GM12878 (cell line): ENCODE measurements around the gene PCYOX1L. TPM values are rescaled to one million over a fixed set of nuclear protein-coding genes. Genes with fewer than 3 reads are reported as not detected.
A peak's percentile ranks its signal among the peaks of the same experiment; 100 is the strongest.

Experiments used
- ATF2 ChIP-seq: IDR thresholded peaks from 2 replicates; pipeline ENCODE4 v1.6.1; 2012; ENCODE audit warnings: low read length, inconsistent platforms
- ATF7 ChIP-seq: fragments of 450-650 bp; IDR thresholded peaks from 2 replicates; pipeline ENCODE4 v1.6.1; 2016; ENCODE audit warnings: low read depth, mild to moderate bottlenecking
- BACH1 ChIP-seq: fragments of 450-650 bp; IDR thresholded peaks from 2 replicates; pipeline ENCODE4 v1.6.1; 2017; ENCODE audit warnings: mild to moderate bottlenecking, borderline replicate concordance
- BHLHE40 ChIP-seq, 2 experiments: fragments of 450-650 bp in 1 of 2; IDR thresholded peaks; 2 replicates each; pipeline ENCODE4 v1.6.1; 2011 to 2017; ENCODE audit warnings: low read depth in 2 of 2, borderline replicate concordance in 1 of 2, improper control_type of control experiment in 1 of 2, low read length in 1 of 2, mild to moderate bottlenecking in 1 of 2
- CBX3 ChIP-seq: fragments of 200-600 bp; sonication (generic); IDR thresholded peaks from 2 replicates; pipeline ENCODE4 v1.6.1; 2016; ENCODE audit warnings: low read depth, borderline replicate concordance
- CHD2 ChIP-seq: IDR thresholded peaks from 2 replicates; pipeline ENCODE4 v1.6.1; 2011; ENCODE audit warnings: low read depth, low read length, improper control_type of control experiment, borderline replicate concordance
- EGR1 ChIP-seq, 2 experiments: IDR thresholded peaks; 1 replicate in 1 of 2; 2 replicates in 1 of 2; pipeline ENCODE4 v1.6.1; 2011 to 2012; ENCODE audit warnings: low read depth in 2 of 2, low read length in 2 of 2, borderline replicate concordance in 1 of 2, mild to moderate bottlenecking in 1 of 2, moderate library complexity in 1 of 2
- MAX ChIP-seq: IDR thresholded peaks from 2 replicates; pipeline ENCODE4 v1.6.1; 2012; ENCODE audit warnings: low read depth, low read length, improper control_type of control experiment
- MTA2 ChIP-seq: fragments of 450-650 bp; IDR thresholded peaks from 2 replicates; pipeline ENCODE4 v1.6.1; 2016; ENCODE audit warnings: low read depth, mild to moderate bottlenecking, moderate library complexity
- MTA3 ChIP-seq: IDR thresholded peaks from 2 replicates; pipeline ENCODE4 v1.6.1; 2012; ENCODE audit warnings: low read length, inconsistent platforms, borderline replicate concordance
- MYB ChIP-seq: fragments of 150-350 bp; IDR thresholded peaks from 2 replicates; pipeline ENCODE4 v1.6.1; 2014; ENCODE audit warnings: mild to moderate bottlenecking, low read depth, low read length, borderline replicate concordance
- PAX5 ChIP-seq: IDR thresholded peaks from 2 replicates; pipeline ENCODE4 v1.6.1; 2011; ENCODE audit warnings: low read depth, low read length, borderline replicate concordance
- PAX8 ChIP-seq: fragments of 450-650 bp; IDR thresholded peaks from 2 replicates; pipeline ENCODE4 v1.6.1; 2017; ENCODE audit warnings: mild to moderate bottlenecking, moderate library complexity
- PBX3 ChIP-seq: IDR thresholded peaks from 2 replicates; pipeline ENCODE4 v1.6.1; 2011; ENCODE audit warnings: mild to moderate bottlenecking, low read depth, low read length, moderate library complexity; ENCODE audit not compliant: insufficient replicate concordance
- POU2F2 ChIP-seq: IDR thresholded peaks from 3 replicates; pipeline ENCODE4 v1.6.1; 2011; ENCODE audit warnings: low read depth, mild to moderate bottlenecking, low read length, borderline replicate concordance
- RELB ChIP-seq: fragments of 450-650 bp; IDR thresholded peaks from 2 replicates; pipeline ENCODE4 v1.6.1; 2017; ENCODE audit warnings: low read depth, mild to moderate bottlenecking, moderate library complexity
- TCF3 ChIP-seq: IDR thresholded peaks from 2 replicates; pipeline ENCODE4 v1.6.1; 2012; ENCODE audit warnings: low read depth, mild to moderate bottlenecking, low read length, borderline replicate concordance; ENCODE audit not compliant: insufficient read depth
- TCF7 ChIP-seq: IDR thresholded peaks from 2 replicates; pipeline ENCODE4 v1.6.1; 2014; ENCODE audit warnings: antibody characterized with exemption, borderline replicate concordance
- USF1 ChIP-seq: IDR thresholded peaks from 2 replicates; pipeline ENCODE4 v1.6.1; 2011; ENCODE audit warnings: borderline replicate concordance, low read depth, mild to moderate bottlenecking, moderate library complexity, mixed read lengths, low read length; ENCODE audit not compliant: insufficient read depth; ENCODE audit errors: extremely low read length
- YBX1 ChIP-seq: fragments of 450-650 bp; IDR thresholded peaks from 2 replicates; pipeline ENCODE4 v1.6.1; 2016; ENCODE audit warnings: antibody characterized with exemption
- ZBTB4 ChIP-seq: fragments of 450-650 bp; formaldehyde crosslinking; IDR thresholded peaks from 2 replicates; pipeline ENCODE4 v1.4.0; 2022; ENCODE audit warnings: mild to moderate bottlenecking, moderate library complexity
- ZNF384 ChIP-seq: IDR thresholded peaks from 2 replicates; pipeline ENCODE4 v1.6.1; 2012; ENCODE audit warnings: low read depth, mild to moderate bottlenecking, low read length, improper control_type of control experiment, borderline replicate concordance
- polyA plus RNA-seq, 11 experiments: library from polyadenylated mRNA; depleted of rRNA in 4 of 11; unstranded in 6 of 11; stranded (reverse) in 5 of 11; fragments of >200 nt; fragmentation: Nextera tagmentation in 4 of 11; fragmentation: Illumina TruSeq in 1 of 11; extraction: Ambion mirVana in 4 of 11; extraction: Trizol in 1 of 11; gene quantifications; 1 replicate in 1 of 11; 2 replicates in 10 of 11; pipeline versions ENCODE4 v1.2.1 to v1.2.3, GENCODE V29; 2011 to 2016; ENCODE audit warnings: inconsistent platforms in 2 of 11, missing spikeins in 2 of 11, low read depth in 1 of 11
- total RNA-seq, 4 experiments: library from RNA; depleted of rRNA in 3 of 4; stranded (reverse); fragments of >200 nt in 3 of 4; fragmentation: Illumina TruSeq in 1 of 4; extraction: Trizol in 1 of 4; gene quantifications; 2 replicates each; pipeline versions ENCODE4 v1.2.1 to v1.2.3, GENCODE V29; 2013 to 2021

PCYOX1L gene
- total and polyA plus RNA-seq, 10 of the 15 experiments (the other 5 are each of a cell fraction or from before 2014, with no cell fraction given) = 2.9 to 17.0 (median 12.9) TPM

GRCh38 chr5:149392718-149393117, 34.9 kb downstream of the PCYOX1L start (continued):
- TF ChIP-seq RELB (no peak), ATF7 (peak; percentile 75), TCF3 (peak; percentile 88; the same call in 1 of the 2 replicates), PAX8 (no peak), MTA3 (no peak), ZBTB4 (CRISPR knock-in tag) (no peak), ZNF384 (no peak), ATF2 (no peak), POU2F2 (0 out of 3 replicates have a peak, but pooled peaks have one; percentile 25), BACH1 (no peak), CHD2 (0 out of 2 replicates have a peak, but pooled peaks have one; percentile 25), BHLHE40 (IDR thresholded peaks at IDR 0.05; ENCODE audit: borderline replicate concordance in 1 of 2, low read depth in 2 of 2, low read length in 1 of 2) (peak in 1 of 2 experiments; percentile 42; a peak in 2 of 4 replicates), MAX (no peak), MTA2 (no peak), PBX3 (peak; percentile 66), YBX1 (no peak), CBX3 (no peak), USF1 (no peak), PAX5 (no peak), EGR1 (IDR thresholded peaks at IDR 0.05; ENCODE audit: borderline replicate concordance in 1 of 2, low read depth in 2 of 2, low read length in 2 of 2) (no peak), MYB (no peak), TCF7 (no peak)
